ENCODE results near the gene TSEN54. TPM values are rescaled to one million over a fixed set of nuclear protein-coding genes. Genes with fewer than 3 reads are reported as not detected.

TSEN54 gene
- total RNA-seq, 1 experiment from 2014 or later: 87.3 TPM

DNA sequence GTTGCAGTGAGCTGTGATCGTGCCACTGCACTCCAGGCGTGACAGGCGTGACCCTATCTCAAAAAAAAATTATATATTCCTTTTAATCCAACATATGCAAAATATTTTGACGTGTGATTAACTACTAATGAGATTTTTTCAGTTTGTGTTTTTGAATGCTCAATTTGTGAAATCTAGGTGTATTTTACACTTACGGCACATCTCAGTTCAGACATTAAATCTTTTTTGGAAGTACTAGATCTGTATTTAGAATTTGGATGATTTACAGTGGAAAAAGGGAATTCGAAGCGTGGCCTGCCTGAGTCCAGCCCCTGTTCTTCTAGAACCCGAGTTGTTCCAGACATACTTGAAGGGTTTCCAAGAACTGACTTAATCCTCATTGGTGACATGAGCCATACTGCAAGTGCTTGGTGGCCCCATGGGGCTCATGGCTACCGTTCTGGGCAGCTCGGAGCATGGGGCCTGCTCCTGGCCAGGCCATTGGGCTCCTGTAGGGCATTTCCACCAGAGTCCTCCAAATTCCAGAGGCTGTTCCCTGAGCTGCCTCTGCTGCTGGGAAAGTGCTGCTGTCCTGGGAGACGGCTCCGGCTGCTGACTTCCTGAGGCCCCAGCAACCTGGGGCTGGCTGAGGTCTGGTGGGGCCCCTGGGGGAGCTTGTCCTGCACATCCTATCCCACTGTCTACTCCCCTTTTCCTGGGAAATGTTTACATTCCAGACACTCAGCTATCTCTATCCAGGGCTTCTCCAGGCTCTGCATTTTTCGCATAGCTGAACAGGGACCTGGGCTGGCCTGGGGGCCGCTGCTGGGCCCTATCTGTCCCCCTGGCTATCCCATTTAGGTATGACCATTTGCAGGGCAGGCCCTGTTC lies 36.3 kb downstream of the TSEN54 start:
- Histone ChIP-seq H3K36me3 (ENCODE audit: control insufficient read depth in 1 of 2, insufficient read depth in 2 of 2, low read length in 2 of 2) (no peaks in the 10 kb centered on the region; a peak in 1 of 4 replicates), H3K9ac (ENCODE audit: low read length) (no peak overlapping the region), H3K9me3 (ENCODE audit: control insufficient read depth in 1 of 2, insufficient read depth in 1 of 2, low read depth in 1 of 2, low read length in 2 of 2) (no peaks in the 10 kb centered on the region), H4K20me1 (ENCODE audit: insufficient read depth) (no peaks in the 10 kb centered on the region), H3K27me3 (ENCODE audit: insufficient read depth, low read length) (no peaks in the 10 kb centered on the region), H3K4me1 (ENCODE audit: control insufficient read depth in 1 of 2, insufficient read depth in 2 of 2, low read length in 2 of 2) (peaks cover 58 to 60% of the 10 kb centered on the region in 2 experiments), H3K4me3 (replicated peaks in 1 of 2; ENCODE audit: low read depth in 1 of 2, low read length in 2 of 2) (no peak overlapping the region), H3K79me2 (ENCODE audit: insufficient read depth, low read length) (peaks cover 26% of the 10 kb centered on the region; the same call in 1 of the 2 replicates), H3K9me2 (ENCODE audit: insufficient read depth) (no peaks in the 10 kb centered on the region), H2AFZ (ENCODE audit: low read depth, low read length, poor library complexity, severe bottlenecking) (no peak overlapping the region), H3K4me2 (ENCODE audit: low read length) (no peak overlapping the region), H3K27ac (ENCODE audit: low read depth, low read length) (no peak overlapping the region; the same call in 1 of the 2 replicates)
- TF ChIP-seq, protein P1, sequence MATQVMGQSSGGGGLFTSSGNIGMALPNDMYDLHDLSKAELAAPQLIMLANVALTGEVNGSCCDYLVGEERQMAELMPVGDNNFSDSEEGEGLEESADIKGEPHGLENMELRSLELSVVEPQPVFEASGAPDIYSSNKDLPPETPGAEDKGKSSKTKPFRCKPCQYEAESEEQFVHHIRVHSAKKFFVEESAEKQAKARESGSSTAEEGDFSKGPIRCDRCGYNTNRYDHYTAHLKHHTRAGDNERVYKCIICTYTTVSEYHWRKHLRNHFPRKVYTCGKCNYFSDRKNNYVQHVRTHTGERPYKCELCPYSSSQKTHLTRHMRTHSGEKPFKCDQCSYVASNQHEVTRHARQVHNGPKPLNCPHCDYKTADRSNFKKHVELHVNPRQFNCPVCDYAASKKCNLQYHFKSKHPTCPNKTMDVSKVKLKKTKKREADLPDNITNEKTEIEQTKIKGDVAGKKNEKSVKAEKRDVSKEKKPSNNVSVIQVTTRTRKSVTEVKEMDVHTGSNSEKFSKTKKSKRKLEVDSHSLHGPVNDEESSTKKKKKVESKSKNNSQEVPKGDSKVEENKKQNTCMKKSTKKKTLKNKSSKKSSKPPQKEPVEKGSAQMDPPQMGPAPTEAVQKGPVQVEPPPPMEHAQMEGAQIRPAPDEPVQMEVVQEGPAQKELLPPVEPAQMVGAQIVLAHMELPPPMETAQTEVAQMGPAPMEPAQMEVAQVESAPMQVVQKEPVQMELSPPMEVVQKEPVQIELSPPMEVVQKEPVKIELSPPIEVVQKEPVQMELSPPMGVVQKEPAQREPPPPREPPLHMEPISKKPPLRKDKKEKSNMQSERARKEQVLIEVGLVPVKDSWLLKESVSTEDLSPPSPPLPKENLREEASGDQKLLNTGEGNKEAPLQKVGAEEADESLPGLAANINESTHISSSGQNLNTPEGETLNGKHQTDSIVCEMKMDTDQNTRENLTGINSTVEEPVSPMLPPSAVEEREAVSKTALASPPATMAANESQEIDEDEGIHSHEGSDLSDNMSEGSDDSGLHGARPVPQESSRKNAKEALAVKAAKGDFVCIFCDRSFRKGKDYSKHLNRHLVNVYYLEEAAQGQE (IDR thresholded peaks at IDR 0.05; ENCODE audit: low read depth): no peak
- TF ChIP-seq ZFX (IDR thresholded peaks at IDR 0.05): no peak
- no peak for TF ChIP-seq ZNF274 (IDR thresholded peaks at IDR 0.05; ENCODE audit: low read depth, low read length)
- ChIA-PET CTCF (interaction anchor here (0.6 kb wide), 1 partner anchor 50 kb away, joined by 3 read pairs; no protein-coding TSS in a partner anchor), POLR2A (no interaction called here), RAD21 (ENCODE audit: low non-redundant PET in 1 of 2, low total read pairs in 2 of 2, uncharacterized antibody in 2 of 2, unreplicated experiment in 2 of 2) (interaction anchor here in 1 of 2 experiments (0.6 kb wide), 1 partner anchor 28 kb away, joined by 3 read pairs; no protein-coding TSS in a partner anchor)
- intact Hi-C loops (cut with micrococcal nuclease): no loop called here
- DNase-seq (ENCODE audit: low read depth, low spot score) (no peak), ATAC-seq (no peak)
- BruUV-seq (replicated peaks): no TSS peak
